HepG2 (cell line): Measurements from ENCODE around the gene OR4D6.

ENCODE experiments used
- EP300 ChIP-seq, 3 experiments: sonication (generic) in 1 of 3; formaldehyde crosslinking in 1 of 3; IDR thresholded peaks; 2 replicates each; pipeline versions ENCODE4 v1.5.1 to v1.6.1; 2011 to 2020; ENCODE audit warnings: low read depth in 2 of 3, low read length in 2 of 3, borderline replicate concordance in 1 of 3, improper control_type of control experiment in 1 of 3, mild to moderate bottlenecking in 1 of 3, missing genetic modification reagents in 1 of 3, moderate library complexity in 1 of 3
- HDAC2 ChIP-seq: sonication (generic); formaldehyde crosslinking; IDR thresholded peaks from 2 replicates; pipeline ENCODE4 v1.4.0; 2020; ENCODE audit warnings: missing genetic modification reagents
- NFIB ChIP-seq: sonication (generic); formaldehyde crosslinking; IDR thresholded peaks from 2 replicates; pipeline ENCODE4 v1.9.0; 2021; ENCODE audit warnings: missing genetic modification reagents, mild to moderate bottlenecking, borderline replicate concordance
- NPAS2 ChIP-seq: sonication (generic); formaldehyde crosslinking; IDR thresholded peaks from 2 replicates; pipeline ENCODE4 v1.8.0; 2022; ENCODE audit warnings: mild to moderate bottlenecking, missing genetic modification reagents, borderline replicate concordance
- REST ChIP-seq, 2 experiments: IDR thresholded peaks; 2 replicates each; pipeline ENCODE4 v1.6.1; 2011 to 2012; ENCODE audit warnings: low read length in 2 of 2, borderline replicate concordance in 1 of 2, low read depth in 1 of 2, mild to moderate bottlenecking in 1 of 2, moderate library complexity in 1 of 2
- ZNF530 ChIP-seq: sonication (generic); formaldehyde crosslinking; IDR thresholded peaks from 2 replicates; pipeline ENCODE4 v1.5.0; 2020; ENCODE audit warnings: low read depth, mild to moderate bottlenecking, missing genetic modification reagents
- TF ChIP-seq, protein P1 (sequence below): IDR thresholded peaks from 2 replicates; pipeline ENCODE4 v1.6.1; 2012; ENCODE audit warnings: inconsistent platforms

DNA sequence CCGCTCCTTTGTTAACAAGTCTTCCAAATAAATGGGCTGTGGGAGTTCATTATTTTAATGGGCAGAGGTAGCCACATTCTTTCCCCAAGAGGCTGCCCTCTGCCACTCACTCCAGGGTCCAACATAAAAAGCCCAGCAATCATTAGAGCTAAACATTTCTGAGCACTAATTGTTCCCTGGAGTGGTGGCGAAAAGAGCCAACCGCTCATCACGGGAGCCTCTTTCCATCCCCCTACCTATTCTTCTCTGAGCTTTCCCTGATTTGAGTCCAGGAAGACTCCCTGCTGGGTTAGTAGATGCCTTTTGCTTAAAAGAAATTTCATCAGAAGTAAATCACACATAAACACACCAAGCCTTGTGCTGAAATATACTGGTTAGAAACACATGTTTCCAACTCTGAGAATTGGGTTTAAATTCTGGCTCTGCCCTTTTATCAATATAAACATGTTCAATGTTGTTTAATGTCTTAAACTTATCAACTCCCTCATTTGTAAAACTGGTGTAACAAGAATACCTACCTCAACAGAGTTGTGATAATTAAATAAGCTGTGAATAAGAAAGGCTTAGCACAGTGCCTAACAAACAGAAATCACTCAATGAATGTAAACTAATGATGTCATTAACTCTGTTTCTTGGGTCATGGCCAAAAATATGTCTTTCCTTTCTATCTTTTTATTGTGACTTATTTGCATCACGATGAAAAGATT lies 30.2 kb upstream of the OR4D6 start, which contains the start of gene OR5A2:
- TF ChIP-seq HDAC2 (CRISPR knock-in tag), result no peak
- TF ChIP-seq REST (IDR thresholded peaks at IDR 0.05; ENCODE audit: borderline replicate concordance in 1 of 2, low read depth in 1 of 2, low read length in 2 of 2), result no peak
- no peak for TF ChIP-seq NFIB (CRISPR knock-in tag)
- TF ChIP-seq, protein P1, sequence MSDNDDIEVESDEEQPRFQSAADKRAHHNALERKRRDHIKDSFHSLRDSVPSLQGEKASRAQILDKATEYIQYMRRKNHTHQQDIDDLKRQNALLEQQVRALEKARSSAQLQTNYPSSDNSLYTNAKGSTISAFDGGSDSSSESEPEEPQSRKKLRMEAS, result no peak
- no peak for TF ChIP-seq ZNF530
- no peak for TF ChIP-seq EP300 (IDR thresholded peaks at IDR 0.05; ENCODE audit: low read depth in 2 of 2, low read length in 2 of 2)
- TF ChIP-seq EP300 (CRISPR knock-in tag; IDR thresholded peaks at IDR 0.05; ENCODE audit: borderline replicate concordance), result no peak
- no peak for TF ChIP-seq NPAS2 (CRISPR knock-in tag)
